Endodermal cell (in vitro differentiated cells): ENCODE results near the gene WBP1. TPM values are rescaled to one million over a fixed set of nuclear protein-coding genes. Genes with fewer than 3 reads are reported as not detected.
"Not testable (repeated sequence)": the region's sequence is repeated elsewhere in the genome, so short reads cannot be mapped to it uniquely, and the experiment has no call there.

Experiments used
- DNase-seq: peaks from one replicate; pipeline ENCODE4 v3.0.0-alpha.2; 2017
- H3K27ac ChIP-seq: 2 replicates; pipeline ENCODE4 v1.5.1; 2013; ENCODE audit warnings: mild to moderate bottlenecking, low read depth, low read length, moderate library complexity
- H3K27me3 ChIP-seq: 2 replicates; pipeline ENCODE4 v1.6.1; 2013; ENCODE audit warnings: mild to moderate bottlenecking, low read length, moderate library complexity; ENCODE audit not compliant: insufficient read depth, control insufficient read depth, poor library complexity, severe bottlenecking
- H3K36me3 ChIP-seq: 2 replicates; pipeline ENCODE4 v1.7.0; 2013; ENCODE audit warnings: mild to moderate bottlenecking, low read length, moderate library complexity; ENCODE audit not compliant: control insufficient read depth, insufficient read depth
- H3K4me1 ChIP-seq: one replicate; pipeline ENCODE4 v1.7.0; 2013; ENCODE audit warnings: low read length; ENCODE audit not compliant: control insufficient read depth, insufficient read depth
- H3K4me3 ChIP-seq: 2 replicates; pipeline ENCODE4 v1.5.1; 2013; ENCODE audit warnings: mild to moderate bottlenecking, low read length, moderate library complexity
- H3K9ac ChIP-seq: 2 replicates; pipeline ENCODE4 v1.6.1; 2013; ENCODE audit warnings: mild to moderate bottlenecking, low read length, moderate library complexity; ENCODE audit not compliant: poor library complexity, severe bottlenecking; ENCODE audit errors: extremely low read depth
- H3K9me3 ChIP-seq: 2 replicates; pipeline ENCODE4 v1.6.1; 2013; ENCODE audit warnings: mild to moderate bottlenecking, low read length, moderate library complexity; ENCODE audit not compliant: control insufficient read depth
- H3K27ac Mint-ChIP-seq: 2 replicates; pipeline ENCODE4 v1.8.0; 2020; ENCODE audit warnings: mixed read lengths
- H3K27me3 Mint-ChIP-seq: 2 replicates; pipeline ENCODE4 v1.8.0; 2021; ENCODE audit warnings: mild to moderate bottlenecking, mixed read lengths; ENCODE audit not compliant: insufficient read depth
- H3K36me3 Mint-ChIP-seq: 2 replicates; pipeline ENCODE4 v1.8.0; 2020; ENCODE audit warnings: low read depth, mixed read lengths
- H3K4me1 Mint-ChIP-seq: 2 replicates; pipeline ENCODE4 v1.8.0; 2020; ENCODE audit warnings: mixed read lengths
- H3K4me3 Mint-ChIP-seq: 2 replicates; pipeline ENCODE4 v1.8.0; 2020; ENCODE audit warnings: mild to moderate bottlenecking, moderate library complexity, mixed read lengths
- H3K9me3 Mint-ChIP-seq: 2 replicates; pipeline ENCODE4 v1.8.0; 2020; ENCODE audit warnings: mild to moderate bottlenecking, mixed read lengths
- WGBS, 2 experiments: methylation state at CpG; one replicate each; pipeline versions ENCODE4 v1.1.5 to v1.1.7; 2013; ENCODE audit warnings: missing lambda C conversion rate in 2 of 2, mixed read lengths in 1 of 2; ENCODE audit not compliant: insufficient coverage in 1 of 2, insufficient read length in 1 of 2; 5-methylcytosine and 5-hydroxymethylcytosine counted together
- total RNA-seq, 2 donors: library from RNA; stranded (reverse); fragmentation: NEBNext Ultra II Directional in 1 of 2; extraction: Animal tissue kit (Norgen Biotek cat#: 25700) in 1 of 2; gene quantifications; 2 replicates in 1 of 2; 3 replicates in 1 of 2; pipeline ENCODE4 v1.2.1, GENCODE V29; 2021
- TF ChIP-seq, protein P1 (sequence below): fragments of 200-600 bp; sonication (generic); conservative IDR thresholded peaks from 2 replicates; pipeline ENCODE4 v1.5.0; 2021; ENCODE audit warnings: antibody characterized with exemption, mild to moderate bottlenecking

The WBP1 gene
- total RNA-seq, 2 donors from 2014 or later, result 110 to 116 TPM

DNA sequence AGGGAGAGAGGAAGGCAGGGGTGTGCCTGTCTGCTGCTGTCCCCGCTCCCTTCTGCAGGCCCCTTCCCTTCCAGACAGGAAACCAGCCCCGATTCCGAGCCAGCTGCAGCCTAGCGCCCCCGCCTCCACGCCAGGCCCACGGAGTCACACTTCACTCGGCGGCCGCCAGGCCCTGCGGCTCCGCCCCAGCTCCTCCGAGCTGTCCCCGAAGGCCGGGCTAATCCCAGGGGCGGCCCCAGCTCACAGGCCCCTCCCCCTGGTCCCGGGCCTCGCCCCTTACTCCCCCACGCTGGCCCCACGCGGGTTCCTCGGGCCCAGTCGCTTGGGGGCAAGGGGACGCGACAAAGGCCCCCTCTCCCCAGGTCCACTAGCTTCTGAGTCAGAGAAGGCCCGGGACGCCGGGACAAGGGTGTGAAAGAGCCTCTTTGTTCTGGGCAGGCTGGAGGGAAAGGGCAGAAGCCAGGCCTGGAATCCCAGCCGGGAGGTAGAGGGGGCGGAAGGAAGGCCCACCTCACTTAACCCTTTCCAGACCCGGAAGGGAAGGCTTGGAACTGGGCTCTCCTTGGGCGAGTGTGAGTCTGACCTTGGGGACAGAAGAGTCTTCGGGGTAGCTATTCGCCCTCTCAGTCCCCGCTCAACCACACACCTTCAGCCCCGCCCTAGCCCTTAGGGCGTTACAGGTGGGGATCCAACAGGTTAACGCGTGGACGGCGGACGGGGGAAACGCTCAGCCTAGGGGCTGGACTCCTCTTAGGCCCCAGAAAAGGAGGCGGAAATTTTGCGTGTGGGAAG, 17.7 kb upstream of the WBP1 start:
- WGBS, 2 experiments, result 0 to 5% methylated on average over 15 to 45 of the region's 45 CpGs
- no peaks in the 10 kb centered on the region for H3K9me3 Mint-ChIP-seq
- H3K4me1 Mint-ChIP-seq, result peaks cover 38% of the 10 kb centered on the region

DNA sequence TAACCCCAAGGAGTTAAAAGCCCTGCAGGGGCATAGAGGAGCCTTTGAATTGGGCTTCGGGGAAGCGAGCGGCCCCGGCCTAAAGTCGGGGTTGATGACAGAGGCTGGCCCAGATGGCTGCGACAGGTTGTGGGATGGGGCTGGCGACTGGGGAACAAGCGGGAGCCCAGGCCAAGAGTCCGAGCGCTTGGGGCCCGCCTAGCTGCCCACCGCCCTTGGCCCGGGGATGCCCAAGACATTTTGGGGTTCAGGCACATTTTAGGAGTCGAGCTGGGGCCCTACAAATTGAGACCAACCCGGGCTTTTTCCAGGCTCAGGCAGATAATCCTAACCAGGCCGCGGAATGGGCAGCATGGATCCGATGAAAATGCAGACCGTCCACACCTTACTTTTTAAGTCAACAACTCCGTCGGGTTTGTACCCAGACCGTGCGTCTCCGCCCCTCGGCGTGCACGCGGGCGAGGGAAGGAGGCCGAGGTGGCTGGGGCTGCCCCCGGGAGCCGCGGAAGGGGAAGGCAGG, 17.0 kb upstream of the WBP1 start:
- Histone ChIP-seq H3K9me3 (no peaks in the 10 kb centered on the region), H3K9ac (peak overlapping the region; percentile 95), H3K4me1 (peaks cover 12% of the 10 kb centered on the region), H3K36me3 (peaks cover 33% of the 10 kb centered on the region), H3K27me3 (no peaks in the 10 kb centered on the region), H3K27ac (peak overlapping the region; percentile 98), H3K4me3 (peak overlapping the region; percentile 96)
- WGBS, 2 experiments, result 1 to 2% methylated on average over 23 to 33 of the region's 33 CpGs
- TF ChIP-seq, protein P1, sequence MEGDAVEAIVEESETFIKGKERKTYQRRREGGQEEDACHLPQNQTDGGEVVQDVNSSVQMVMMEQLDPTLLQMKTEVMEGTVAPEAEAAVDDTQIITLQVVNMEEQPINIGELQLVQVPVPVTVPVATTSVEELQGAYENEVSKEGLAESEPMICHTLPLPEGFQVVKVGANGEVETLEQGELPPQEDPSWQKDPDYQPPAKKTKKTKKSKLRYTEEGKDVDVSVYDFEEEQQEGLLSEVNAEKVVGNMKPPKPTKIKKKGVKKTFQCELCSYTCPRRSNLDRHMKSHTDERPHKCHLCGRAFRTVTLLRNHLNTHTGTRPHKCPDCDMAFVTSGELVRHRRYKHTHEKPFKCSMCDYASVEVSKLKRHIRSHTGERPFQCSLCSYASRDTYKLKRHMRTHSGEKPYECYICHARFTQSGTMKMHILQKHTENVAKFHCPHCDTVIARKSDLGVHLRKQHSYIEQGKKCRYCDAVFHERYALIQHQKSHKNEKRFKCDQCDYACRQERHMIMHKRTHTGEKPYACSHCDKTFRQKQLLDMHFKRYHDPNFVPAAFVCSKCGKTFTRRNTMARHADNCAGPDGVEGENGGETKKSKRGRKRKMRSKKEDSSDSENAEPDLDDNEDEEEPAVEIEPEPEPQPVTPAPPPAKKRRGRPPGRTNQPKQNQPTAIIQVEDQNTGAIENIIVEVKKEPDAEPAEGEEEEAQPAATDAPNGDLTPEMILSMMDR, result no peak
- Mint-ChIP-seq H3K27me3 (no peaks in the 10 kb centered on the region), H3K4me3 (peak overlapping the region; percentile 96), H3K4me1 (peaks cover 38% of the 10 kb centered on the region), H3K27ac (peak overlapping the region; percentile 99), H3K9me3 (no peaks in the 10 kb centered on the region), H3K36me3 (peaks cover 18% of the 10 kb centered on the region)
- DNase-seq, result peak; percentile 78

More for the DNA sequence above, 17.7 kb upstream of the WBP1 start:
- no peaks in the 10 kb centered on the region for H3K9me3 ChIP-seq
- peak overlapping the region; percentile 96 for H3K4me3 ChIP-seq
- DNase-seq, result peak; percentile 95
- TF ChIP-seq, protein P1, result peak; percentile 51
- H3K27me3 ChIP-seq, result no peaks in the 10 kb centered on the region
- H3K27ac ChIP-seq, result peak overlapping the region; percentile 98
- peaks cover 39% of the 10 kb centered on the region for H3K36me3 ChIP-seq
- H3K4me1 ChIP-seq, result peaks cover 12% of the 10 kb centered on the region
- peak overlapping the region; percentile 99 for H3K27ac Mint-ChIP-seq
- H3K36me3 Mint-ChIP-seq, result peaks cover 24% of the 10 kb centered on the region
- H3K4me3 Mint-ChIP-seq, result peak overlapping the region; percentile 96
- H3K27me3 Mint-ChIP-seq, result no peaks in the 10 kb centered on the region
- peak overlapping the region; percentile 95 for H3K9ac ChIP-seq

DNA sequence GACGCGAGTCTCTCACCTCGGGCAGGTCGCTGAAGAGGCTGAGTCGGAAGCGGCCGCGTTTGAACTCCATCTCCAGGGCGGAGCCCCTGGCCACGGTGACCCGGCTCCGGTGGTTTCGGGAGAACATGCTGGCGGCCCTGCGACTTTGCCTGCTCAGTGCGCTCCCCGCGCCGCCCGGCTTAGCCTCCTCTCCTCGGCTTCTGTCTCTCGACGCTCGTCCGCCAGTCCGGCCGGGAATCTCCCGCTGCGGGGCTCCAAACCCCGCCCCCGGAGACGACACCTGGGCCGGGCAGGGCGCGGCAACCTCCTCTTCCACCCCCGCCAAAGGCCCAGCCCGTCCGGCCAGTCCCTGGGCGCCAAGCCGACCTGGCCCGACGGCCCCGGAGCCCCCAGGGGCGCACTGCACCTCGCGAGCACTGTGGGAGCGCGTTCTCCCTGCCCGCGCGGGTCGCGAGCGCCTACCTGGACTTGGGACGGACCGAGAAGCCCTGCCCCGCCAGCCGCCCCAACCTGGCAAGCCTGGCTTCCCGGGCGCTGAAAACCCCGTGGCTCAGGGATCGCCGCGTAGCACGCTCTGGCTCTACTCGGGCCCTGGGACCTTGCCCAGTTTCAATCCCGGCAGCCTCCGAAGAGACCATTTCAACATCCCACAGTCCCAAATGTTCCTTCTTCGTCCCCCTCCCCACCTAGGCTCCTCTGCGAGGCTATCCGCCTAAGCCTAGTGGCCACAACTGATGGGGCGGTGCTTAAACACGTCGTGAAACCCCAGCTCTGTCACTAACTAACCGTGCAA, 16.4 kb upstream of the WBP1 start, which contains the start of gene RTKN:
RTKN (minus strand) TSS at position 248 of the 793 bp plus-strand sequence; CDS start at position 127, 121 bp downstream.
- H3K9me3 Mint-ChIP-seq, result no peaks in the 10 kb centered on the region
- peak within 1 kb of the TSS; percentile 96 for H3K4me3 ChIP-seq
- peaks cover 35% of the 10 kb centered on the region for H3K4me1 Mint-ChIP-seq
- TF ChIP-seq, protein P1, result peak; percentile 25
- peak; percentile 94 for DNase-seq
- peak within 1 kb of the TSS; percentile 95 for H3K9ac ChIP-seq
- WGBS, 2 experiments, result 1 to 3% methylated on average over 12 to 75 of the region's 75 CpGs
- H3K4me1 ChIP-seq, result peaks cover 12% of the 10 kb centered on the region
- peak within 1 kb of the TSS; percentile 99 for H3K27ac Mint-ChIP-seq
- H3K27ac ChIP-seq, result peak within 1 kb of the TSS; percentile 98
- H3K36me3 Mint-ChIP-seq, result peaks cover 18% of the 10 kb centered on the region
- no peaks in the 10 kb centered on the region for H3K27me3 ChIP-seq
- peak within 1 kb of the TSS; percentile 96 for H3K4me3 Mint-ChIP-seq
- H3K36me3 ChIP-seq, result peaks cover 27% of the 10 kb centered on the region
- H3K27me3 Mint-ChIP-seq, result no peaks in the 10 kb centered on the region
- no peaks in the 10 kb centered on the region for H3K9me3 ChIP-seq

DNA sequence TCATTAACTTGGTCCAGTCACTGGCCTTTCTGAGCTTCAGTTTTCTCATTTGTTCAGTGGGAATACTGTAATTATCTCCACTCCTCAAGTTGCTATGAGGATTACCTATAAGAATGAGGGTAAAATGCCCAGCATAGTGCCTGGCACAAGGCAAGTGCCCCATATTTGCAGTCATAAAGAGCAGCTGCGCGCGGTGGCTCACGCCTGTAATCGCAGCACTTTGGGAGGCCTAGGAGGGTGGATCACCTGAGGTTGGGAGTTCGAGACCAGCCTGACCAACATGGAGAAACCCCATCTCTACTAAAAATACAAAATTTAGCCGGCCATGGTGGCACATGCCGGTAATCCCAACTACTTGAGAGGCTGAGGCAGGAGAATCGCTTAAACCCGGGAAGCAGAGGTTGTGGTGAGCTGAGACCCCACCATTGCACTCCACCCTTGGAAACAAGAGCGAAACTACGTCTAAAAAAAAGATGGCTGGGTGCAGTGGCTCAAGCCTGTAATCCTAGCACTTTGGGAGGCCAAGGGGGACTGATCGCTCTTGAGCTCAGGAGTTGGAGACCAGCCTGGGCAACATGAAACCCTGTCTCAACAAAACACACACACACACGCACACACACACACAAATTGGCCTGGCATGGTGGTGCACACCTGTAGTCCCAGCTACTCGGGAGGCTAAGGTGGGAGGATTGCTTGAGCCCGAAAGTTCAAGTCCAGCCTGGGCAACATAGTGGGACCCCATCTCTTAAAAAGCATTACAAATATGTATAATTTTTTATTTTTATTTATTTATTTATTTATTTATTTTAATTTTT, 15.5 kb upstream of the WBP1 start:
- H3K9ac ChIP-seq, result peak overlapping the region; percentile 95
- peak overlapping the region; percentile 96 for H3K4me3 ChIP-seq
- not testable (repeated sequence) for H3K9me3 Mint-ChIP-seq, H3K27me3 Mint-ChIP-seq, H3K27me3 ChIP-seq, H3K27ac ChIP-seq, DNase-seq, H3K9me3 ChIP-seq
- peak overlapping the region; percentile 96 for H3K4me3 Mint-ChIP-seq
- peak overlapping the region; percentile 99 for H3K27ac Mint-ChIP-seq
- H3K4me1 ChIP-seq, result peaks cover 12% of the 10 kb centered on the region
- H3K4me1 Mint-ChIP-seq, result peaks cover 27% of the 10 kb centered on the region
- peaks cover 19% of the 10 kb centered on the region for H3K36me3 ChIP-seq
- WGBS, 2 experiments, result 76 to 86% methylated on average over 7 to 16 of the region's 16 CpGs
- H3K36me3 Mint-ChIP-seq, result peaks cover 14% of the 10 kb centered on the region
